HL-60 (cell line): ENCODE measurements around the gene GHDC.

ENCODE experiments used
- DNase-seq, 2 experiments: peaks; one replicate each; pipeline ENCODE4 v3.0.0-alpha.2; 2010 to 2020; ENCODE audit warnings: low read depth in 1 of 2, low spot score in 1 of 2
- H3K27ac ChIP-seq: fragments of 250-450 bp; sonication (Bioruptor Pico); replicated peaks from 2 replicates; pipeline ENCODE4 v1.5.1; 2020; ENCODE audit warnings: mild to moderate bottlenecking, moderate library complexity
- H3K27me3 ChIP-seq: fragments of 250-450 bp; sonication (Bioruptor Pico); 2 replicates; pipeline ENCODE4 v1.5.1; 2021; ENCODE audit warnings: mild to moderate bottlenecking, moderate library complexity; ENCODE audit not compliant: insufficient read depth, poor library complexity, severe bottlenecking
- H3K4me3 ChIP-seq: replicated peaks from 2 replicates; pipeline ENCODE4 v1.5.1; 2011; ENCODE audit warnings: mild to moderate bottlenecking, control low read depth, low read length; ENCODE audit not compliant: insufficient read depth
- GABPA ChIP-seq: IDR thresholded peaks from 2 replicates; pipeline ENCODE4 v1.6.1; 2012; ENCODE audit warnings: low read depth
- POLR2AphosphoS5 ChIP-seq: IDR thresholded peaks from 2 replicates; pipeline ENCODE4 v1.6.1; 2012; ENCODE audit warnings: low read depth
- SPI1 ChIP-seq: IDR thresholded peaks from 2 replicates; pipeline ENCODE4 v1.6.1; 2012; ENCODE audit warnings: low read depth, mild to moderate bottlenecking, borderline replicate concordance
- TF ChIP-seq, protein P1 (sequence below): IDR thresholded peaks from one replicate; pipeline ENCODE4 v1.5.1; 2011; ENCODE audit warnings: low read length, control low read depth, inconsistent platforms; ENCODE audit not compliant: insufficient read depth
- TF ChIP-seq, protein P2 (sequence below): IDR thresholded peaks from 2 replicates; pipeline ENCODE4 v1.6.1; 2012; ENCODE audit warnings: low read depth; ENCODE audit not compliant: insufficient replicate concordance

The GHDC gene

DNA sequence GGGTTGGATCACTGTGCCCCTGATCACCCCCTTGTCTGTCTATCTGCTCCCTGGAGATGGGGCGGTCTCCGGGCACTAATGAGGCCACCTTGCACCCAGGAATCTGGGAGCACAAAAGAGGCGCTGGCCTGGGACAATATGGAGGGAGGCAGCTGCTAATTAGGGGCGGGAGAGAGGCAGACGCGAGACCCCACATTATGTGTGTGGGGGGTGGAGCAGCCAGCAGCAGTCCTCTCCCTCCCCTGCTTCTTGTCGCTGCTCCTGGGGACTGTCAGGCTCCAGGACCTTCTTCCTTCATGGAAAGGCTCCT lies 8.7 kb downstream of the GHDC start:
- DNase-seq = no peak
- no peaks in the 10 kb centered on the region for H3K27me3 ChIP-seq
- TF ChIP-seq, protein P1, sequence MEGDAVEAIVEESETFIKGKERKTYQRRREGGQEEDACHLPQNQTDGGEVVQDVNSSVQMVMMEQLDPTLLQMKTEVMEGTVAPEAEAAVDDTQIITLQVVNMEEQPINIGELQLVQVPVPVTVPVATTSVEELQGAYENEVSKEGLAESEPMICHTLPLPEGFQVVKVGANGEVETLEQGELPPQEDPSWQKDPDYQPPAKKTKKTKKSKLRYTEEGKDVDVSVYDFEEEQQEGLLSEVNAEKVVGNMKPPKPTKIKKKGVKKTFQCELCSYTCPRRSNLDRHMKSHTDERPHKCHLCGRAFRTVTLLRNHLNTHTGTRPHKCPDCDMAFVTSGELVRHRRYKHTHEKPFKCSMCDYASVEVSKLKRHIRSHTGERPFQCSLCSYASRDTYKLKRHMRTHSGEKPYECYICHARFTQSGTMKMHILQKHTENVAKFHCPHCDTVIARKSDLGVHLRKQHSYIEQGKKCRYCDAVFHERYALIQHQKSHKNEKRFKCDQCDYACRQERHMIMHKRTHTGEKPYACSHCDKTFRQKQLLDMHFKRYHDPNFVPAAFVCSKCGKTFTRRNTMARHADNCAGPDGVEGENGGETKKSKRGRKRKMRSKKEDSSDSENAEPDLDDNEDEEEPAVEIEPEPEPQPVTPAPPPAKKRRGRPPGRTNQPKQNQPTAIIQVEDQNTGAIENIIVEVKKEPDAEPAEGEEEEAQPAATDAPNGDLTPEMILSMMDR = no peak
- no peak for TF ChIP-seq GABPA
- TF ChIP-seq POLR2AphosphoS5 = no peak
- no peak for TF ChIP-seq SPI1
- TF ChIP-seq, protein P2, sequence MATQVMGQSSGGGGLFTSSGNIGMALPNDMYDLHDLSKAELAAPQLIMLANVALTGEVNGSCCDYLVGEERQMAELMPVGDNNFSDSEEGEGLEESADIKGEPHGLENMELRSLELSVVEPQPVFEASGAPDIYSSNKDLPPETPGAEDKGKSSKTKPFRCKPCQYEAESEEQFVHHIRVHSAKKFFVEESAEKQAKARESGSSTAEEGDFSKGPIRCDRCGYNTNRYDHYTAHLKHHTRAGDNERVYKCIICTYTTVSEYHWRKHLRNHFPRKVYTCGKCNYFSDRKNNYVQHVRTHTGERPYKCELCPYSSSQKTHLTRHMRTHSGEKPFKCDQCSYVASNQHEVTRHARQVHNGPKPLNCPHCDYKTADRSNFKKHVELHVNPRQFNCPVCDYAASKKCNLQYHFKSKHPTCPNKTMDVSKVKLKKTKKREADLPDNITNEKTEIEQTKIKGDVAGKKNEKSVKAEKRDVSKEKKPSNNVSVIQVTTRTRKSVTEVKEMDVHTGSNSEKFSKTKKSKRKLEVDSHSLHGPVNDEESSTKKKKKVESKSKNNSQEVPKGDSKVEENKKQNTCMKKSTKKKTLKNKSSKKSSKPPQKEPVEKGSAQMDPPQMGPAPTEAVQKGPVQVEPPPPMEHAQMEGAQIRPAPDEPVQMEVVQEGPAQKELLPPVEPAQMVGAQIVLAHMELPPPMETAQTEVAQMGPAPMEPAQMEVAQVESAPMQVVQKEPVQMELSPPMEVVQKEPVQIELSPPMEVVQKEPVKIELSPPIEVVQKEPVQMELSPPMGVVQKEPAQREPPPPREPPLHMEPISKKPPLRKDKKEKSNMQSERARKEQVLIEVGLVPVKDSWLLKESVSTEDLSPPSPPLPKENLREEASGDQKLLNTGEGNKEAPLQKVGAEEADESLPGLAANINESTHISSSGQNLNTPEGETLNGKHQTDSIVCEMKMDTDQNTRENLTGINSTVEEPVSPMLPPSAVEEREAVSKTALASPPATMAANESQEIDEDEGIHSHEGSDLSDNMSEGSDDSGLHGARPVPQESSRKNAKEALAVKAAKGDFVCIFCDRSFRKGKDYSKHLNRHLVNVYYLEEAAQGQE = no peak

DNA sequence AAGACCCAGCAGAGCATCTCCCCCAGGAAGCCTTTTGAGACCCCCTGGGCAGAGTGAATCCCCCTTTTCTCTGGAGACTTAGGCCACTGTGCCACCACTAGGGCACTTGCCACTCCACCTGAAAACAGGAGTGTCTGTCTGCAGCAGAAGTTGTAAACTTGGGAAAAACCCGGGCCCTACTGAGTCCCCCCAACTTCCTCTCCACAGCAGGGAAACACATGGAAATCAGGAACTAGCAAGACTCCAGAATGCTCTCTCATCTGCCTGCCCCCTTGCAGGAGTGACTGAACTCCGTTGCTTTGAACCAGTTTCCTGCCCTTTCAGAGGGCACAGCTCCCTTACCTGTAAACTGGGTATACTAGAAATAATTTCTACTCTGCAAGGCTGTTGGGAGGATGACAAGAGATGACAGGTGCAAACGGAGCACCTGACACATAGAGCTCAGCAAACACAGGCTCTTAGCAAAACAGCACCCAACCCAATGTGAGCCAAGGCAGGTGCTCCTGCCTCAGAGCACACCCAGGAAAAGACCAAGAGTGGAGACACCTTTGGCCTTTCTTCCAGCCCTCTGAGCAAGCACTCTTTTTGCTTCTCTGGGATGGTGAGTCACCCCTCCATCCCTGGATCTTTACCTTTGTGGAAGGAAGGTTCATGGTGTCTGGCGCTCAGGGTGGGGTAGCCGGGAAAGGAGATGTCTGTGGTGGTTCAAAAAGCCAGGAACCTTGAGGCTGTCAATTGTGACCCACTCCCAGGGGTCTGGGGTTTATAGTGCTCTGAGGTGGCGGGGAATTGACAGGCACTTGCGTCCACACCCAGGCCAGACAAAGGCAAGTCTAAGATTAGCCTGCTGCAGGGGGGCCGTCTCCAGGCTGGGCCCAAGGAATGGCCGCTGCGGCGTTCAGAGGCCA lies 9.3 kb downstream of the GHDC start, which contains the start of gene HCRT:
TSS of gene HCRT (minus strand) at position 740 of the 908 bp plus-strand sequence. CDS start at position 653, 87 bp downstream.
- TF ChIP-seq SPI1 (peak; percentile 22; the same call in 1 of the 2 replicates), POLR2AphosphoS5 (no peak)
- Histone ChIP-seq H3K27me3 (no peaks in the 10 kb centered on the region), H3K4me3 (no peak within 1 kb of the TSS; the same call in 1 of the 2 replicates), H3K27ac (peak within 1 kb of the TSS; percentile 31)
- DNase-seq = peak in 1 of 2 experiments; percentile 25

More for the DNA sequence above, 8.7 kb downstream of the GHDC start:
- H3K27ac ChIP-seq = no peak overlapping the region
- H3K4me3 ChIP-seq = no peak overlapping the region

DNA sequence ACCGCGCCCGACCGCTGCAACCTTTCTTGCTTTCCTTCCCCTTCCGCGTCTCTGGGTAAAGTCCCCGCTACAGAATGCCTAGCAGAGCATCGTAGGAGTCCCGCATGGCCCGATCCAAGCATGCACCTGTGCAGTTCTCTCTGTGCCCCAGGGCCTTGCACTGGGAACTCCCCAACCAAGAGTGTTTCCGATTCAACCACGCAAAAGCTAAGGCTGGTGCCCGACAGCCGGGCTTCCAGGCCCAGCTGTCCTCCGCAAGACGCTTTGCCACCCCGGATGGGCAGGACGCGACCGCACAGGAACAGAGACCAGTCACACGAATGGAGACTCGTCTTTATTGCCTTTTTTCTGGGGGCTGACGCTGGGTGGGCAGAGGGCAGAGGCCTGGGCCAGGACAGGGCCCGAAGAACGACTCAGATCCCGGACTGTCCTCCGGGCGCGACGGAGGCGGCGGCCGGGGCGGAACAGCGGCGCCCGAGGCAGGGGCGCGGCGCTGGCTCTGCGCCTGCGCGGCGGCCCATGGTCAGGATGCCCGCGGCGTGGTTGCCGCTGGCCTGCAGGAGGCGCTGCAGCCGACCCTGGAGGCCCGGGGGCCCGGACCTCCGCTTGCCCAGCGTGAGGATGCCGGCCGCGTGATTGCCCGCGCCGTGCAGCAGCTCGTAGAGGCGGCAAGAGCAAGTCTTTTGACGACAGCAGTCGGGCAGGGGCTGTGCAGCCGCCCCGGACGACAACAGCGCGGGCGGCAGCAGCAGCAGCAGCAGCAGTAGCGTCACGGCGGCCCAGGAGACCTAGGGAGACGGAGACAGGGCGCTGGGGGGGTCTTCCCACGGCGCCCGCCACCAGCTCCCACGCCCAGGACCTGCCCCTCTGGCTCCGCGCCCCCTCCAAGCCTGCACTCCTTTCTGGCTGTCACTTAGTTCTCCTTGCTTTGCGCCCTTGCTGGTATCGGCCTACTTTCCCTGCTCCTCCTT lies 10.3 kb downstream of the GHDC start:
- Histone ChIP-seq H3K4me3 (peak overlapping the region; percentile 59), H3K27me3 (no peaks in the 10 kb centered on the region), H3K27ac (peak overlapping the region; percentile 67)
- DNase-seq = peak; percentile 75 to 76
- TF ChIP-seq, protein P2 = no peak
- TF ChIP-seq SPI1 (peak; percentile 8; the same call in 1 of the 2 replicates), POLR2AphosphoS5 (no peak), GABPA (no peak)
- TF ChIP-seq, protein P1 = peak; percentile 49
